Stimulated activated naive B cell treated with anti-CD40 and anti-IgM and Interleukin-4, amounts not matched to agents 10 μg/mL and 1 μg/mL and 100 μg/mL, for 72 hours (primary cell): ENCODE measurements around the gene EXOC3L1.
A peak's percentile ranks its signal among the peaks of the same experiment; 100 is the strongest.

Experiments used
- ATAC-seq, 2 donors: fragments of 150-1000 bp; cut with Tn5 transposase; replicated peaks; 2 replicates each; pipeline ENCODE4 v1.10.0; 2021; ENCODE audit warnings: moderate library complexity in 1 of 2
- DNase-seq: peaks from one replicate; pipeline ENCODE4 v3.0.0; 2021
- H3K27ac Mint-ChIP-seq: one replicate; pipeline ENCODE4 v1.8.0; 2022; ENCODE audit warnings: mild to moderate bottlenecking, mixed read lengths
- H3K27me3 Mint-ChIP-seq, 2 donors: one replicate each; pipeline ENCODE4 v1.8.0; 2022; ENCODE audit warnings: mixed read lengths in 2 of 2
- H3K36me3 Mint-ChIP-seq, 2 donors: one replicate each; pipeline ENCODE4 v1.8.0; 2022; ENCODE audit warnings: mixed read lengths in 2 of 2, mild to moderate bottlenecking in 1 of 2
- H3K4me1 Mint-ChIP-seq, 2 donors: one replicate each; pipeline ENCODE4 v1.8.0; 2022; ENCODE audit warnings: mixed read lengths in 2 of 2, mild to moderate bottlenecking in 1 of 2
- H3K4me3 Mint-ChIP-seq, 2 donors: one replicate each; pipeline ENCODE4 v1.8.0; 2022; ENCODE audit warnings: mild to moderate bottlenecking in 2 of 2, mixed read lengths in 2 of 2, moderate library complexity in 1 of 2
- H3K9me3 Mint-ChIP-seq, 2 donors: one replicate each; pipeline ENCODE4 v1.8.0; 2022; ENCODE audit warnings: mixed read lengths in 2 of 2, mild to moderate bottlenecking in 1 of 2

EXOC3L1 gene

GRCh38 chr16:67208154-67208896 lies 18.4 kb upstream of the EXOC3L1 start:
- peaks cover 0 to 3% of the 10 kb centered on the region in 2 donors for H3K4me1 Mint-ChIP-seq

DNA sequence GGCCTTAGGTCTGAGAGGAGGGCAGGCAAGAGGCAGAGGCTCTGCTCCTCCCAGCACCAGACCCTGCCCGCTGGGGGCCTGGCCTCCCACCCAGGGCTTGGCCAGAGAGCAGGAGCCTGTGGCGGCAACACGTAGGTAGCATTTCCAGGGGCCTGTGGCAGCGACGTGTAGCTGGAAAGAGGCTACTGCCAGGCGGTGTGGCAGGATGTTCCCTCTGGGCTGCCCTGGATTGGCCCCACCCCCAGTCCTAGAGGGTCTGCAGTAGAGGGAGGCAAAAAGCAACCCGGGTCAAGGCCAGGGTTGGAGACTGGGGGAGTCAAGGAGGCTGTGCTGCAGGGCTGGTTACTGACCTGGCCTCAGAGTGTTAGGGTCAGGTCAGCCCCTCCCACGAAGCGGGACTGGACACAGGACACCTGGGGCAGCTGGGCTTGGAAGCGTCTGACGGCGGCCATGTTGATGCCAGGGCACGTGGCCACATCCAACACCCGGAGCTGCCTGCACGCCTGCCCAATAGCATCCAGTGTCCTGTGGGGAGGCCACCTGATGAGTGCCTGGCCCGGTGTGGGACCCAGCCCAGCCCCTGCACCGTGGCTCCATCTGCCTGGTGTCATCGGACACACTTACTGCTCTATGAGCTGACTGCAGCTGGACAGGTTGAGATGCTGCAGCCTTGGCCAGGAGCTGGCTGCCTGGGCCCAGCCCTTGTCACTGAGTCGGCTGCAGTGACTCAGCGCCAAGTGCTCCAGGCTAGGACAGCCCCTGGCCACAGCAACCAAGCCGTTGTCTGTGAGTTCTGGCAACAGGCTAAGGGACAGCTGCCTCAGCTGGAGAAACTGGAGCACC lies 17.5 kb upstream of the EXOC3L1 start:
- Mint-ChIP-seq H3K27me3 (no peaks in the 10 kb centered on the region), H3K4me1 (peaks cover 0 to 3% of the 10 kb centered on the region in 2 donors), H3K27ac (peak overlapping the region; percentile 81), H3K36me3 (peaks cover 3 to 38% of the 10 kb centered on the region in 2 donors), H3K4me3 (no peak overlapping the region), H3K9me3 (no peaks in the 10 kb centered on the region)
- ATAC-seq (no peak), DNase-seq (no peak)

More at GRCh38 chr16:67208154-67208896, 18.4 kb upstream of the EXOC3L1 start:
- ATAC-seq: peak in 1 of 2 donors; percentile 9
- Mint-ChIP-seq H3K27ac (peak overlapping the region; percentile 31), H3K27me3 (no peaks in the 10 kb centered on the region), H3K4me3 (no peak overlapping the region), H3K36me3 (peaks cover 3 to 34% of the 10 kb centered on the region in 2 donors), H3K9me3 (no peaks in the 10 kb centered on the region)
- no peak for DNase-seq

DNA sequence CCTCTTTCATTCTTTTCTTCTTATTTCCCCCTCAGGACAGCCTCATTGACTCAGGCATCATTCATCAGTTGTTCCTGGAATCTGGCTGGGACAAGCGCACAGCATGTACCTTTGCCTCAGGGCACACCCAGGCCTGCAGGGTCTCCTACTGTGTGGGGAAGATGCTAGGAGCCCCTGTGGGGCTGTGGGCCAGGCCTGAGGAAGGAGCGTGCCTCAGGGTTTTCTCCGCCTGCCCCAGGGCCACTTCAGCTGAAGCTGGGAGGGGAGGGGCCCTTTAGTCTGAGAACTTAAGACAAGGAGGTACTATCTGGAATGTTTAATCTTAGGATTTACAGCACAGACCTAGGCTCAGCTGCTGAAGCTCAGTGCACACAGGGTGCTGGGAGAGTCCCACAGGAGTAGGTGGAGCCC lies 16.9 kb upstream of the EXOC3L1 start:
- Mint-ChIP-seq H3K27ac (peak overlapping the region; percentile 72), H3K36me3 (peaks cover 3 to 42% of the 10 kb centered on the region in 2 donors), H3K9me3 (no peaks in the 10 kb centered on the region), H3K4me1 (peaks cover 0 to 3% of the 10 kb centered on the region in 2 donors), H3K27me3 (no peaks in the 10 kb centered on the region), H3K4me3 (no peak overlapping the region)
- DNase-seq (no peak), ATAC-seq (no peak)

GRCh38 chr16:67206129-67206837 lies 16.3 kb upstream of the EXOC3L1 start:
- Mint-ChIP-seq H3K4me3 (no peak overlapping the region), H3K36me3 (peaks cover 5 to 44% of the 10 kb centered on the region in 2 donors), H3K27ac (peak overlapping the region; percentile 88), H3K9me3 (no peaks in the 10 kb centered on the region), H3K4me1 (peaks cover 0 to 3% of the 10 kb centered on the region in 2 donors), H3K27me3 (no peaks in the 10 kb centered on the region)
- no peak for DNase-seq
- no peak for ATAC-seq

- peaks cover 18 to 53% of the 10 kb centered on the region in 2 donors for H3K36me3 Mint-ChIP-seq
- no peak overlapping the region for H3K4me3 Mint-ChIP-seq
- no peaks in the 10 kb centered on the region for H3K27me3 Mint-ChIP-seq
- no peaks in the 10 kb centered on the region for H3K9me3 Mint-ChIP-seq
- DNase-seq: no peak
- H3K4me1 Mint-ChIP-seq: peaks cover 5 to 8% of the 10 kb centered on the region in 2 donors
- ATAC-seq: no peak
- no peak overlapping the region for H3K27ac Mint-ChIP-seq
These were observed 14.1 kb upstream of the EXOC3L1 start for GRCh38 chr16:67204076-67204475.

DNA sequence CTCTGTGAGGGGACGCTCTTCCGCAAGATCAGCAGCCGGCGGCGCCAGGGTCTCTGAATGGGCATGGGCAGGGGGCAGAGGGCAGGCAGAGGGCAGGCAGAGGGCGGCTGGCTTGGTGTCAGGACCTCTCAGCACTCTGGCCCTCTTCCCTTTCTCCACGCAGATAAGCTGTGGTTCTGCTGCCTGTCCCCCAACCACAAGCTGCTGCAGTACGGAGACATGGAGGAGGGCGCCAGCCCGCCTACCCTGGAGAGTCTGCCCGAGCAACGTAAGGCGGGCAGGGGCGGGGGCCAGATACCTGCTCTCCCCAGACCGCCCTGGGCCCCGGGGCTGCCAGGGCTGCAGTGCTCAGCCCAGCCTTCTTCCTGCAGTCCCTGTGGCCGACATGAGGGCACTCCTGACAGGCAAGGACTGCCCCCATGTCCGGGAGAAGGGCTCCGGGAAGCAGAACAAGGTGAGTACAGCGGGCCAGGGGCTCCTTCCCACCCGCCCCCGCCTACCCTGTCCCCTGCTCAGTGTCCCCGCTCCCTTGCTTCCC lies 13.1 kb upstream of the EXOC3L1 start:
- Mint-ChIP-seq H3K36me3 (peaks cover 24 to 59% of the 10 kb centered on the region in 2 donors), H3K9me3 (no peaks in the 10 kb centered on the region), H3K27ac (no peak overlapping the region), H3K4me3 (no peak overlapping the region), H3K27me3 (no peaks in the 10 kb centered on the region), H3K4me1 (peaks cover 9 to 15% of the 10 kb centered on the region in 2 donors)
- no peak for ATAC-seq
- no peak for DNase-seq

GRCh38 chr16:67202426-67202825 lies 12.5 kb upstream of the EXOC3L1 start:
- peaks cover 28 to 65% of the 10 kb centered on the region in 2 donors for H3K36me3 Mint-ChIP-seq
- H3K27me3 Mint-ChIP-seq: no peaks in the 10 kb centered on the region
- H3K4me3 Mint-ChIP-seq: no peak overlapping the region

DNA sequence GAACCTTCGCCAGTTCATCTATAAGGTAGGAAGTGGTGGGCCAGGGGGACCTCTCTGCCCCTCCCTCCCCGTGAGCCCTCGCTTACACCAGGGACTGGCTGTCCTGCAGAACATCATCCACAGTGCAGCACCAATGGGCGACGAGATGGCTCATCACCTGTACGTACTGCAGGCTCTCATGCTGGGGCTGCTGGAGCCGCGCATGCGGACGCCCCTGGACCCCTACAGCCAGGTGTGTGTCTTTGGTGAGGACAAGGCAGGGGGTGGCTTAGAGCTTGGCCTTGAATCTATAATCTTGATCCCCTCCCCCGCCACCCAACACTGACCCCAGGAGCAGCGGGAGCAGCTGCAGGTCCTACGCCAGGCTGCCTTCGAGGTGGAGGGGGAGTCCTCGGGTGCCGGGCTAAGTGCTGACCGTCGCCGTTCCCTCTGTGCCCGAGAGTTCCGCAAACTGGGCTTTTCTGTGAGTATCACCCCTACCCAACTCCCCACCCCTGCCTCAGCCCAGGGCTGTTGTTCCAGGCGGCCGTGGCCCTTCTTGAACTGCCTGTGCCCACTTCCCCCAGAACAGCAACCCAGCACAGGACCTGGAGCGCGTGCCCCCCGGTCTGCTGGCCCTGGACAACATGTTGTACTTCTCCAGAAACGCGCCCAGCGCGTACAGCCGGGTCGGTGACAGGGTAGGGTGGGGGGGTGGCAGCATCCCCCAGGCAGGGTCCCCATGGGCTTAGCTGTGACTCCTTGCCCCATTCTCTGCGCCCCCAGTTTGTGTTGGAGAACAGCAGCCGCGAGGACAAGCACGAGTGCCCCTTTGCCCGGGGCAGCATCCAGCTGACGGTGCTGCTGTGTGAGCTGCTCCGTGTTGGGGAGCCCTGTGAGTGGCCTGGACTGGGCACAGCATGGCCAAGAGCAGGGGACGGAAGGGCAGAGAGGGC lies 11.7 kb upstream of the EXOC3L1 start:
- ATAC-seq (no peak), DNase-seq (no peak)
- H3K27ac Mint-ChIP-seq: no peak overlapping the region
- no peaks in the 10 kb centered on the region for H3K9me3 Mint-ChIP-seq
- H3K4me1 Mint-ChIP-seq: peaks cover 12 to 28% of the 10 kb centered on the region in 2 donors
- H3K27me3 Mint-ChIP-seq: no peaks in the 10 kb centered on the region
- H3K4me3 Mint-ChIP-seq: no peak overlapping the region
- peaks cover 33 to 68% of the 10 kb centered on the region in 2 donors for H3K36me3 Mint-ChIP-seq

More at GRCh38 chr16:67202426-67202825, 12.5 kb upstream of the EXOC3L1 start:
- ATAC-seq (no peak), DNase-seq (no peak)
- peaks cover 11 to 21% of the 10 kb centered on the region in 2 donors for H3K4me1 Mint-ChIP-seq
- no peaks in the 10 kb centered on the region for H3K9me3 Mint-ChIP-seq
- no peak overlapping the region for H3K27ac Mint-ChIP-seq

DNA sequence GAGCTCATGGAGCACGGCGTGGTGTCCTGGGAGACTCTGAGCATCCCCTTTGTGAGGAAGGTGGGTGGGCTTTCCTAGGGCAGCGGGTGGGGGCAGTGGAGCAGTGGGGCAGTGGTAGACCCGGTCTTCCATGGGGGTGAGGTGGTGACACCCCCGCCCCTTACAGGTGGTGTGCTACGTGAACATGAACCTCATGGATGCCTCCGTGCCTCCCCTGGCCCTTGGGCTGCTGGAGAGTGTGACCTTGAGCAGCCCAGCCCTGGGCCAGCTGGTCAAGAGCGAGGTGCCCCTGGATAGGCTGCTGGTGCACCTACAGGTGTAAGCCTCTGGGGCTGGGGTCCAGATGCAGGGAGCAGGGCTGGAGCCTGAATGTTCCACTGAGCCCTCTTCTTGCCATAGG lies 10.6 kb upstream of the EXOC3L1 start:
- Mint-ChIP-seq H3K27me3 (no peaks in the 10 kb centered on the region), H3K4me3 (no peak overlapping the region), H3K36me3 (peaks cover 41 to 68% of the 10 kb centered on the region in 2 donors), H3K27ac (no peak overlapping the region), H3K9me3 (no peaks in the 10 kb centered on the region), H3K4me1 (peaks cover 16 to 40% of the 10 kb centered on the region in 2 donors)
- ATAC-seq (no peak), DNase-seq (no peak)

DNA sequence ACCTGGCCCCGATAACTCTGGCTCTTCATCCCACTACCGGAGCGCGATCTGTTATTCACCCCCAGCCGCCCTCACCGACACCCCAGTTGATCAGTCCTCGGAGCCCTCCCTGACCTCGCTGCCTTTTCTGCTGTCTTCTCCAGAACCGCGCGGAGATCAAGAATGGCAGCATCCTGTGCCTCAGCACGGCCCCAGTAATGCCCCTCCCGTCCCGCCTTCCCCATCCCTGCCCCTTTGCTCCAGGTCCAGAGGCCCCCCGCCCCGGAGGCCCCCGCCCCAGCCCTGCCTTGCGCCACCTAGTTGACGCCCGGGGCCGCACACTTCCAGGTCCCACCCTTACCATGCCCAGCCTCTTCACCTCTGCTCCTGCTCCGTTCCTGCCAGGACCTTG lies 9.9 kb upstream of the EXOC3L1 start:
- DNase-seq: no peak
- Mint-ChIP-seq H3K4me3 (peak overlapping the region in 1 of 2 donors; percentile 23), H3K27ac (no peak overlapping the region), H3K9me3 (no peaks in the 10 kb centered on the region), H3K4me1 (peaks cover 16 to 45% of the 10 kb centered on the region in 2 donors), H3K27me3 (no peaks in the 10 kb centered on the region), H3K36me3 (peaks cover 48 to 68% of the 10 kb centered on the region in 2 donors)
- no peak for ATAC-seq

DNA sequence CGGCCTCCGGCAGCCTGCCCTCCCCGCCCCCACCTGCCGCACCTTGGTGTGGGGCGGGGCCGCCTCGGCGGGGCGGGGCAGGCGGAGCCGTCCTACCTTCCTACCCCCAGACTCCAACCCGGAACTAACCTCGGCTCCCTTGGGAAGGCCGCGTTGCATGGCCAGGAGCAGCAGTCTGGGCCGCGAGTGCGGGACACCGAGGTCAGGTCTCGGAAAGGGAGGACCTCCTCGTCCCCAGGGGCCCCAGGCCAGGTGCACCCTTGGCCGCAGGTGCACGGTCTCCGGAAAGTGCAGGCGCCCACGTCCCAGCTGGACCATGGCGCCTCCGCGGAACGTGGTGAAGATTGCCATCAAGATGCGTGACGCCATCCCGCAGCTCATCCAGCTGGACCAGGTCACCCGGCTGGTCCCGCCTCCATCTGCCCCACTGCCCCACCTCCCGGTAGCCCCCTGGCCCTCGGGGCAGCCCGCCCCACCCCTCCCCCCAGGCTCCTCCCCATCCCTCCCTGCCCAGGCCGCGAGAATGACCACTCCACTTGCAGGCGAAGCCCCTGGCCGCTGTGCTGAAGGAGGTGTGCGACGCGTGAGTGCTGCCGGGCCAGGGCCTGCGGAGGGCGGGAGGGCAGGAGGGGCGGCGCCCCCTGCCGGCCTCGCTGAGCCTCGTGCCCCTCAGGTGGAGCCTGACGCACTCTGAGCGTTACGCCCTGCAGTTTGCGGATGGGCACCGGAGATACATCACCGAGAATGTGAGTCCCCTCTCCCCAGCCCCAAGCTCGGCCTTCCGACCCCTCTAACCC lies 9.3 kb upstream of the EXOC3L1 start, which contains the start of gene ELMO3:
ELMO3 (plus strand) TSS at position 121 of the 797 bp plus-strand sequence; CDS start at position 317, 196 bp downstream.
- Mint-ChIP-seq H3K27ac (peak within 1 kb of the TSS; percentile 62), H3K4me3 (peak within 1 kb of the TSS in 1 of 2 donors; percentile 14), H3K9me3 (no peaks in the 10 kb centered on the region), H3K27me3 (no peaks in the 10 kb centered on the region), H3K36me3 (peaks cover 48 to 69% of the 10 kb centered on the region in 2 donors), H3K4me1 (peaks cover 19 to 51% of the 10 kb centered on the region in 2 donors)
- ATAC-seq (peak in 1 of 2 donors; percentile 43), DNase-seq (no peak)

- peaks cover 22 to 60% of the 10 kb centered on the region in 2 donors for H3K4me1 Mint-ChIP-seq
- no peaks in the 10 kb centered on the region for H3K9me3 Mint-ChIP-seq
- no peak overlapping the region for H3K4me3 Mint-ChIP-seq
- H3K27me3 Mint-ChIP-seq: no peaks in the 10 kb centered on the region
- peak overlapping the region; percentile 62 for H3K27ac Mint-ChIP-seq
- H3K36me3 Mint-ChIP-seq: peaks cover 48 to 70% of the 10 kb centered on the region in 2 donors
- ATAC-seq (peak; percentile 59 to 73), DNase-seq (no peak)
These were observed 8.3 kb upstream of the EXOC3L1 start for GRCh38 chr16:67198238-67198734.
